HG03460 (cell line): Measurements from ENCODE around the gene KCNJ12.

Source experiments
- ATAC-seq: cut with Tn5 transposase; IDR thresholded peaks from one replicate; pipeline ENCODE4 v1.9.1; 2021; ENCODE audit not compliant: unreplicated experiment

The KCNJ12 gene

DNA sequence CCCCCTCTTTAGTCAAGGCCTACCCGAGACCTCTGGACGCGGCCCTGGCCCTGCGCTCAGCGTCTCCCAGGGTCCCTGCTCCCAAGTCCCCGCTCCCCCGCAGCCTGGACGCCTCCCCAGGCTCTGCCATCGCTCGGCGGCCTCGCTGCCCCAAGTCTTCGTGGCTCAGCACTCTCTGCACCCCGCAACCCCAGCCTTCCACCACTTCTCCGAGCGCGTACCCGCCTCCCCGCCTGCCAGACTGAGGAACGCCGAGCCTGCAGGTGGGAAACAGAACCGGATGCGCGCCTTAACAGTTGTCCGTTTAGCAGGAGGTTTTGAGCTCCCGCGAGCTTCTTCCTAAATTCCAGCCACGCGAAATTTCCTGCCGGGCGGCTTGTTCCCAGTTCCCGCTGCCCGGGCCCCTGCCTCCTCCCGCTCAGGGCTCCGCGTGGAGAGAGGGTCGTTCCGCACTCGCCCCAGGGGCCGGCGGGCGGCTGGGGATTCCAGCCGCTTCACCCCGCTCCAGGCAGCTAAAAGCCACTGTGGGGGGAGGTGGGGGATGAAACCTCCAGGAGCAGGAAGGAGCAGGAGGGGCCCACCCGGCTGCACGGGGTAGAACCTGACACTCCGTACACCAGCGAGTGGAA is 87.7 kb downstream of the KCNJ12 start:
- ATAC-seq: no peak

DNA sequence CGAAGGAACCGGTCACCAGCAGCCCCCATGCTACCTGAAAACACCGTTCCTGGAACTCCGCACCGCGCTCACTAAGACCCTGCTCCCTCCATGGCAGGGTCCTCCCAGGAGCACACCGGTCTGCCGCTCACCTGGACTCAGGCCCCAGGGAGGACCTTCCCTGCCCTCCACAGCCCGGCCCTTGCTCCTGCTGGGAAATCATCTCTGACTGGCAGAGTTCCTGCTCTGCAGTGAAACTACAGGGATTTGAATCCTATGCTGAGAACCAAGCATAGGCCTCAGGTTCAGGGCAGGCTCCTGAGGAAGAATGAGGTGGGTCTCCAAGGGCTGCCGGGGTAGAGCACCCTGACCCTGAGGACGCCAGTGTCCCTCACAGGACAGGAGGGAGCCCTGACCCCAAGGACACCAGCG is 88.5 kb downstream of the KCNJ12 start:
- ATAC-seq: no peak

DNA sequence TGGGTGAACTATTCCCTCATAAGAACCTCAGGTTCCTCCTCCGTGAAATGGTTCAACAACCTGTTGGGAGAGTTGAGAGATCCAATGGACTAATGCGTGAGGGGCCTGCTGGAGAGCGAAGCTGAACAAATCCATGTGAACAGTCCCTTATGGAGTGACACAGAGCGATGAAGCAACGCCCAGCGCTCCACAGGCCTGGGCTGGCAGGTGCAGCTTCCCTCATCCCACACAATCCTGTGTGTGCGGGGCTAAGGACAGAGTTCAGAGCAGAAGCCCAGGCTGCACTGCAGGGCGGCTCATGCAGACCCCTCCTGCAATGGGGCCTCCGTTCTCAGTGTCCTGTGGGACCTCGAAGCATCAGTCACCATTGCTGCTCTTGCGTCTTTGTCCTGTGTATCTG is 90.4 kb downstream of the KCNJ12 start:
- ATAC-seq: no peak

DNA sequence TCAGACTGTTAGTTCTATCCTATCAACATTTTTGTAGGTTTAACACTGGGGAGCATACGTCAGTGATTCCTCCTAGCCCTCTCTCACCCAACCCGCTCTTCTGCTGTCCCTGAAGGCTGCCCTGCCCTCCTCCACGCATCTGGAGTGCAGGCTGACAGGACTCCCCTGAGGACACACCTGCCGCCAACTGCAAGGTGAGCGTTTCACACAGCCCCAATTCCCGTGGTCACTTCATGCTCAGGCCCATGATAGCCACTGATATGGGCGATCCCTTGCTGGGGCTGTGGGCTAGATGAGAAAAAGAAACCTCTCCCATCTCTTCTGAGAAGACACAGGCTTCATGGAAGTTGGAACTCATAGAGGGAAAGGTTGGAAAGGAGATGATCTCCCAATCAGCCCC is 91.0 kb downstream of the KCNJ12 start:
- no peak for ATAC-seq

DNA sequence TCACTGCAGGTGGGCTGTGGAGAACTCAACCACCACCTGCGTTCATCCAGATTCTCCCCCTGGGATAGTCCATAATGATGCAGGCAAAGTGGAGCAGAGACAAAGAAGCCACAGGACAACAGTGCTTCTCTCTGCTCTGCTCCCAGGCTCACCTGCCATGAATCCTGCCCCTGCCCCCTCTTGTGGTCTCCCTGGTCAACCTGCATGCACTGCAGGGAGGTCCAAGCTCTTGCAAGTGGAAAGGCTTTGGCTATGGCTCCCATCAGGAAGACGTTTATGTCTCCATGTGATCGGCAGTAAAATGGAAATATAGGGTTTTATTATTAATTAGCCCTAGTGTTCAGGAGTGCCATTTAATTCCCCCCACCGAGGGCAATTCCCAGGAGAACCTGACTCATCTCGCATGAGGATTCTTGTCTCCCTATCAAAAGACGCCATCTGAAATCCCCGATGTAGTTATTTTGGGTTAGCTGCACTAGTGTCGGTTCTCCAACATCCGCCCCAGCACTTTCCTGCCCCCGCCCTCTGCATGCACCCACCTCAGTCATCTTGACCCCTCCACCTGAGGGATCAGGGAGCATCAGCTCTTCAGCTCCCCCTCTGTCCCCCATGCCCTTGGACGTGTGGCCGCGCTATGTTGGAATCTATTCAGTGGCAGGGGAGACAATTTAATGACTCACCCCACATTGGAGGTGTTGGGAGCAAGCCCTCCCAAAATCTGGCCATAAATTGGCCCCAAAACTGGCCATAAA is 91.8 kb downstream of the KCNJ12 start:
- no peak for ATAC-seq
